ENCODE data around the gene GPR42.
"Not testable (repeated sequence)": the region's sequence is repeated elsewhere in the genome, so short reads cannot be mapped to it uniquely, and the experiment has no call there.

The GPR42 gene

GRCh38 chr19:35358834-35359233 is 12.0 kb upstream of the GPR42 start:
- not testable (repeated sequence) for H3K36me3 ChIP-seq (ENCODE audit: control insufficient read depth, insufficient read depth, low read length); H3K9me3 ChIP-seq (ENCODE audit: control insufficient read depth, low read length)

DNA sequence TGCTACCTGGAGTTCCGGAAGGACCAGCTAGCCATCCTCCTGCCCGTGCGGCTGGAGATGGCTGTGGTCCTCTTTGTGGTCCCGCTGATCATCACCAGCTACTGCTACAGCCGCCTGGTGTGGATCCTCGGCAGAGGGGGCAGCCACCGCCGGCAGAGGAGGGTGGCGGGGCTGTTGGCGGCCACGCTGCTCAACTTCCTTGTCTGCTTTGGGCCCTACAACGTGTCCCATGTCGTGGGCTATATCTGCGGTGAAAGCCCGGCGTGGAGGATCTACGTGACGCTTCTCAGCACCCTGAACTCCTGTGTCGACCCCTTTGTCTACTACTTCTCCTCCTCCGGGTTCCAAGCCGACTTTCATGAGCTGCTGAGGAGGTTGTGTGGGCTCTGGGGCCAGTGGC is 11.5 kb upstream of the GPR42 start:
- not testable (repeated sequence) for H3K27me3 ChIP-seq (ENCODE audit: control insufficient read depth, insufficient read depth, low read length); H3K9ac ChIP-seq (ENCODE audit: low read length); H3K36me3 ChIP-seq (ENCODE audit: control insufficient read depth, insufficient read depth, low read length); H3K9me3 ChIP-seq (ENCODE audit: control insufficient read depth, low read length); H3K4me3 ChIP-seq (ENCODE audit: low read length)
- H3K4me1 ChIP-seq (ENCODE audit: control insufficient read depth, insufficient read depth, low read length), result peaks cover 12% of the 10 kb centered on the region

More at GRCh38 chr19:35358834-35359233, 12.0 kb upstream of the GPR42 start:
- peaks cover 12% of the 10 kb centered on the region for H3K4me1 ChIP-seq (ENCODE audit: control insufficient read depth, insufficient read depth, low read length)
- not testable (repeated sequence) for H3K27me3 ChIP-seq (ENCODE audit: control insufficient read depth, insufficient read depth, low read length); H3K4me3 ChIP-seq (ENCODE audit: low read length); H3K9ac ChIP-seq (ENCODE audit: low read length)

DNA sequence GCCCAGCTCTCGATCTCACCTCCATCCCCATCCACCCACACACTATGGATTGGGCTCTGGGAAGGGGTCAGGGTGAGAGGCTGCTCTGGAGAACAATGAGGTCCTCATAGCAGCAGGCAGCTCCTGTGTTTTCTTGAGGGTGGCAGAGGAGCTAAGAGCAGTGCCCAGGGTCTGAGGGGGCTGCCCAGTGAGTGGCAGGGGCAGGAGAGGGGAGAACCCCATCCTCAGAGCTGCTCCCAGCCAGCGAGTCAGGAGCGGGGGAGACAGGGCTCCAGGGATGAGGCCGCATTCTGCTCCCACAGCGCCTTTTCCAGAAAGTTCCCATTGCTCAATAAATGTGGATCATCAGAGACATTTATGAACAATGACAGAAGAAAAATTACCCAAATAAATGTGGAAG is 10.8 kb upstream of the GPR42 start:
- not testable (repeated sequence) for H3K9me3 ChIP-seq (ENCODE audit: control insufficient read depth, low read length); H3K9ac ChIP-seq (ENCODE audit: low read length); H3K36me3 ChIP-seq (ENCODE audit: control insufficient read depth, insufficient read depth, low read length); H3K27me3 ChIP-seq (ENCODE audit: control insufficient read depth, insufficient read depth, low read length); H3K4me3 ChIP-seq (ENCODE audit: low read length)
- H3K4me1 ChIP-seq (ENCODE audit: control insufficient read depth, insufficient read depth, low read length), result peaks cover 12% of the 10 kb centered on the region

DNA sequence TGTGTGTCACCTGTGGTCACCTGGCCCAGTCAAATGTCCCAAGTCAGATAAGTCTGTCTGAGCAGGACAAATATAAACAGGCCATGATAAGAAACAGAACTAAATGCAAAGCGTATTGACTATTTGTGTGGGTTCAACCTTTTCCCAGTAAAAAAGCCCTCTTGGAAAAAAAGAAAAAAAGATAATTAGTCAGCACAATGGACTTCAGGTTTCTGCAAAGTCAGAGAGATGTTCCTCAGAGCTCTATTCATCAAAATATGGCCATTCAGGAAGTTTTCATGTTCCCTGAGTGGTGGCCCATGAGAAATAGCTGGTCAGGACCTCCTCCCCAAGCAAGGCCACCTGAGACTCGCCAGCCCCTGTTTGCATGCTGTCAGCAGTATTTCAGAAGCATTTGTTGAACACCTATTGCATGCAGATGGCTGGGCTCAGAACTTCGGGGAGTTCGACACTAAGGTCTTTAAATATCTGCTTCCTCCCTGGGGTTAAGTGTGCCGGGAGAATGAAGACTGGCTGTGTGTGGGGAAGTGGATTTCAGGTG is 9.9 kb upstream of the GPR42 start:
- no peak overlapping the region for H3K4me3 ChIP-seq (ENCODE audit: low read length)
- no peaks in the 10 kb centered on the region for H3K9me3 ChIP-seq (ENCODE audit: control insufficient read depth, low read length)
- H3K9ac ChIP-seq (ENCODE audit: low read length), result no peak overlapping the region
- H3K27me3 ChIP-seq (ENCODE audit: control insufficient read depth, insufficient read depth, low read length), result no peaks in the 10 kb centered on the region
- H3K36me3 ChIP-seq (ENCODE audit: control insufficient read depth, insufficient read depth, low read length), result no peaks in the 10 kb centered on the region
- H3K4me1 ChIP-seq (ENCODE audit: control insufficient read depth, insufficient read depth, low read length), result peaks cover 12% of the 10 kb centered on the region

GRCh38 chr19:35362261-35363000 is 8.4 kb upstream of the GPR42 start:
- Histone ChIP-seq H3K36me3 (ENCODE audit: control insufficient read depth, insufficient read depth, low read length) (no peaks in the 10 kb centered on the region), H3K27me3 (ENCODE audit: control insufficient read depth, insufficient read depth, low read length) (no peaks in the 10 kb centered on the region), H3K4me3 (ENCODE audit: low read length) (no peak overlapping the region), H3K4me1 (ENCODE audit: control insufficient read depth, insufficient read depth, low read length) (peaks cover 9% of the 10 kb centered on the region), H3K9me3 (ENCODE audit: control insufficient read depth, low read length) (no peaks in the 10 kb centered on the region), H3K9ac (ENCODE audit: low read length) (no peak overlapping the region)

GRCh38 chr19:35363001-35363590 is 7.8 kb upstream of the GPR42 start:
- Histone ChIP-seq H3K27me3 (ENCODE audit: control insufficient read depth, insufficient read depth, low read length) (no peaks in the 10 kb centered on the region), H3K9ac (ENCODE audit: low read length) (no peak overlapping the region), H3K36me3 (ENCODE audit: control insufficient read depth, insufficient read depth, low read length) (no peaks in the 10 kb centered on the region), H3K4me3 (ENCODE audit: low read length) (no peak overlapping the region), H3K4me1 (ENCODE audit: control insufficient read depth, insufficient read depth, low read length) (peaks cover 4% of the 10 kb centered on the region), H3K9me3 (ENCODE audit: control insufficient read depth, low read length) (no peaks in the 10 kb centered on the region)

GRCh38 chr19:35363711-35364425 is 7.0 kb upstream of the GPR42 start:
- H3K4me1 ChIP-seq (ENCODE audit: control insufficient read depth, insufficient read depth, low read length), result no peaks in the 10 kb centered on the region
- H3K36me3 ChIP-seq (ENCODE audit: control insufficient read depth, insufficient read depth, low read length), result no peaks in the 10 kb centered on the region
- no peak overlapping the region for H3K4me3 ChIP-seq (ENCODE audit: low read length)
- no peaks in the 10 kb centered on the region for H3K9me3 ChIP-seq (ENCODE audit: control insufficient read depth, low read length)
- H3K27me3 ChIP-seq (ENCODE audit: control insufficient read depth, insufficient read depth, low read length), result no peaks in the 10 kb centered on the region
- H3K9ac ChIP-seq (ENCODE audit: low read length), result no peak overlapping the region

DNA sequence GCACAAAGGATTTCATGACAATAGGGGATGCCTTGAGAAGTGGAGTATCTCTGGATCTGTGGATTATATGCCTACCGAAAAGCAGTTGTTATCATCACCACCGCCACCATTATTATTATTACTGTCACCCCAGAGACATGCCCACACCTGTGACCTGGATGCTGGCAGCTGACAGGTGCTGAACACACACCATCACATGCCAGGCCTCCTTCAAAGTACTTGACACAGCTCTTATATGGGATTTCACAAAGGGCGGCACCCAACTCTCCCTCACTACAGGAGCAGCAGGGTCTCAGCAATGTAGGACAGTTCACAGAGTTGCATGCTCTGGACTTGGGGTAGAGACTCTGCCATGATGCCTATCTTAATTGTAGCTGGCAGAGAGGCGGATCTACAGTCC is 5.6 kb upstream of the GPR42 start:
- Histone ChIP-seq H3K4me1 (ENCODE audit: control insufficient read depth, insufficient read depth, low read length) (no peaks in the 10 kb centered on the region), H3K4me3 (ENCODE audit: low read length) (no peak overlapping the region), H3K9ac (ENCODE audit: low read length) (no peak overlapping the region), H3K36me3 (ENCODE audit: control insufficient read depth, insufficient read depth, low read length) (no peaks in the 10 kb centered on the region), H3K9me3 (ENCODE audit: control insufficient read depth, low read length) (no peaks in the 10 kb centered on the region), H3K27me3 (ENCODE audit: control insufficient read depth, insufficient read depth, low read length) (no peaks in the 10 kb centered on the region)

DNA sequence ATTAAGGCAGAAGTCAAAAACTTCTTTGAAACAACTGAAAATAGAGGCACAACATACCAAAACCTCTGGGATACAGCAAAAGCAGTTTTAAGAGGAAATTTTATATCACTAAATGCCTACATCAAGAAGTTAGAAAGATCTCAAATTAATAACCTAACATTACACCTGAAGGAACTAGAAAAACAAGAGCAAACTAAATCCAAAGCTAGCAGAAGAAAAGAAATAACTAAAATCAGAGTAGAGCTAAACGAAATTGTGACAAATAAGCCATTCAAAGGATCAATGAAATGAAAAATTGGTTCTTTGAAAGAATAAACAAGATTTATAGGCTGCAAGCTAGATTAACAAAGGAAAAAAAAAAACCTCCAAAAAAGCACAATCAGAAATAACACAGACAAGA is 2.5 kb upstream of the GPR42 start:
- Histone ChIP-seq H3K36me3 (ENCODE audit: control insufficient read depth, insufficient read depth, low read length) (no peaks in the 10 kb centered on the region), H3K4me1 (ENCODE audit: control insufficient read depth, insufficient read depth, low read length) (no peaks in the 10 kb centered on the region), H3K9me3 (ENCODE audit: control insufficient read depth, low read length) (no peaks in the 10 kb centered on the region), H3K27me3 (ENCODE audit: control insufficient read depth, insufficient read depth, low read length) (no peaks in the 10 kb centered on the region), H3K4me3 (ENCODE audit: low read length) (no peak overlapping the region), H3K9ac (ENCODE audit: low read length) (no peak overlapping the region)

DNA sequence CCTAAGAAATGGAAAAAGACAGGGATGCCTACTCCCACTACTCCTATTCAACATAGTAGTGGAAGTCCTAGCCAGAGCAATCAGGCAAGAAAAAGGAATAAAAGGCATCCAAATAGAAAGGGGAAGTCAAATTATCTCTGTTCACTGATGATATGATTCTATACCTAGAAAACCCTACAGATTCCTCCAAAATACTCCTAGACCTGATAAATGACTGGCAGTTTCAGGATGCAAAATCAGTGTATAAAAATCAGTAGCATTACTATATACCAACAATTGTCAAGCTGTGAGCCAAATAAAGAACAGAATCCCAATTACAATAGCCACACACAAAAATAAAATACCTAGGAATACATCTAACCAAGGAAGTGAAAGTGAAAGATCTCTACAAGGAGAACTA is 1.3 kb upstream of the GPR42 start:
- Histone ChIP-seq H3K9me3 (ENCODE audit: control insufficient read depth, low read length) (no peaks in the 10 kb centered on the region), H3K27me3 (ENCODE audit: control insufficient read depth, insufficient read depth, low read length) (no peaks in the 10 kb centered on the region), H3K9ac (ENCODE audit: low read length) (no peak overlapping the region), H3K36me3 (ENCODE audit: control insufficient read depth, insufficient read depth, low read length) (no peaks in the 10 kb centered on the region), H3K4me1 (ENCODE audit: control insufficient read depth, insufficient read depth, low read length) (no peaks in the 10 kb centered on the region), H3K4me3 (ENCODE audit: low read length) (no peak overlapping the region)

GRCh38 chr19:35373492-35373891 is 2.6 kb downstream of the GPR42 start:
- Histone ChIP-seq H3K36me3 (ENCODE audit: control insufficient read depth, insufficient read depth, low read length) (no peaks in the 10 kb centered on the region), H3K4me1 (ENCODE audit: control insufficient read depth, insufficient read depth, low read length) (peaks cover 14% of the 10 kb centered on the region), H3K9ac (ENCODE audit: low read length) (no peak overlapping the region), H3K9me3 (ENCODE audit: control insufficient read depth, low read length) (no peaks in the 10 kb centered on the region), H3K4me3 (ENCODE audit: low read length) (no peak overlapping the region), H3K27me3 (ENCODE audit: control insufficient read depth, insufficient read depth, low read length) (no peaks in the 10 kb centered on the region)

GRCh38 chr19:35374031-35374430 is 3.2 kb downstream of the GPR42 start:
- H3K4me3 ChIP-seq (ENCODE audit: low read length); H3K36me3 ChIP-seq (ENCODE audit: control insufficient read depth, insufficient read depth, low read length); H3K27me3 ChIP-seq (ENCODE audit: control insufficient read depth, insufficient read depth, low read length); H3K9me3 ChIP-seq (ENCODE audit: control insufficient read depth, low read length); H3K9ac ChIP-seq (ENCODE audit: low read length): not testable (repeated sequence)
- peaks cover 14% of the 10 kb centered on the region for H3K4me1 ChIP-seq (ENCODE audit: control insufficient read depth, insufficient read depth, low read length)

All from mucosa of stomach (tissue), 1 donor.